K562 (cell line): ENCODE data around the gene PEX11A. TPM values are rescaled to one million over a fixed set of nuclear protein-coding genes. Genes with fewer than 3 reads are reported as not detected.

Experiments
- ATF4 ChIP-seq: fragments of 450-650 bp; formaldehyde crosslinking; IDR thresholded peaks from 2 replicates; pipeline ENCODE4 v1.4.0; 2022; ENCODE audit warnings: mild to moderate bottlenecking, moderate library complexity
- CBX2 ChIP-seq: fragments of 200-600 bp; sonication (generic); IDR thresholded peaks from one replicate; pipeline ENCODE4 v1.6.1; 2012; ENCODE audit warnings: mild to moderate bottlenecking, low read length, inconsistent platforms; ENCODE audit not compliant: insufficient read depth, poor library complexity, severe bottlenecking
- RREB1 ChIP-seq: fragments of 250-450 bp; sonication (Bioruptor Pico); IDR thresholded peaks from 2 replicates; pipeline ENCODE4 v1.4.0; 2020
- ZNF282 ChIP-seq: sonication (generic); formaldehyde crosslinking; IDR thresholded peaks from 2 replicates; pipeline ENCODE4 v1.8.1; 2023; ENCODE audit warnings: missing genetic modification reagents
- polyA plus RNA-seq, 8 experiments: library from polyadenylated mRNA; depleted of rRNA in 4 of 8; stranded (reverse) in 5 of 8; unstranded in 3 of 8; fragments of >200 nt; fragmentation: Nextera tagmentation in 2 of 8; fragmentation: Illumina TruSeq in 1 of 8; extraction: Ambion mirVana in 2 of 8; extraction: Trizol in 1 of 8; gene quantifications; 2 replicates each; pipeline versions ENCODE4 v1.2.1 to v1.2.3, GENCODE V29; 2011 to 2014; ENCODE audit warnings: inconsistent platforms in 1 of 8, missing spikeins in 1 of 8
- total RNA-seq, 7 experiments: library from RNA; depleted of rRNA in 6 of 7; stranded (reverse); fragments of >200 nt in 6 of 7; fragmentation: Illumina TruSeq in 2 of 7; extraction: Trizol in 2 of 7; gene quantifications; 2 replicates each; pipeline versions ENCODE4 v1.2.1 to v1.2.3, GENCODE V29; 2011 to 2021; ENCODE audit warnings: low replicate concordance in 1 of 7

Gene PEX11A
- total and polyA plus RNA-seq, 9 of the 15 experiments (the other 6 are each of a cell fraction or from before 2014, with no cell fraction given): not detected

- TF ChIP-seq RREB1: no peak
- no peak for TF ChIP-seq CBX2
- no peak for TF ChIP-seq ZNF282 (CRISPR knock-in tag)
- TF ChIP-seq ATF4 (CRISPR knock-in tag): no peak
Observed at GRCh38 chr15:89649013-89649625, 41.4 kb downstream of the PEX11A start (continued).
